Skeletal muscle tissue (tissue), 4 donors: ENCODE results near the gene GPR31. TPM values are rescaled to one million over a fixed set of nuclear protein-coding genes. Genes with fewer than 3 reads are reported as not detected.
"Not testable (repeated sequence)": the region's sequence is repeated elsewhere in the genome, so short reads cannot be mapped to it uniquely, and the experiment has no call there.

ENCODE experiments used
- H3K27ac ChIP-seq: one replicate; pipeline ENCODE4 v1.7.0; 2013; ENCODE audit warnings: mild to moderate bottlenecking, low read depth, low read length, inconsistent platforms
- H3K27me3 ChIP-seq, 3 donors: one replicate each; pipeline ENCODE4 v1.7.0; 2013; ENCODE audit warnings: low read length in 3 of 3; ENCODE audit not compliant: control insufficient read depth in 3 of 3, insufficient read depth in 3 of 3
- H3K36me3 ChIP-seq, 3 donors: one replicate each; pipeline ENCODE4 v1.7.0; 2013; ENCODE audit warnings: low read length in 3 of 3; ENCODE audit not compliant: control insufficient read depth in 3 of 3, insufficient read depth in 3 of 3
- H3K4me1 ChIP-seq, 3 donors: one replicate each; pipeline ENCODE4 v1.7.0; 2013; ENCODE audit warnings: low read length in 3 of 3, mild to moderate bottlenecking in 3 of 3; ENCODE audit not compliant: control insufficient read depth in 3 of 3, insufficient read depth in 3 of 3
- H3K4me3 ChIP-seq, 3 donors: one replicate each; pipeline ENCODE4 v1.7.0; 2013; ENCODE audit warnings: low read length in 3 of 3
- H3K9ac ChIP-seq, 3 donors: one replicate each; pipeline ENCODE4 v1.7.0; 2013; ENCODE audit warnings: low read length in 3 of 3, mild to moderate bottlenecking in 3 of 3, moderate library complexity in 2 of 3, low read depth in 1 of 3
- H3K9me3 ChIP-seq, 3 donors: one replicate each; pipeline ENCODE4 v1.7.0; 2013; ENCODE audit warnings: low read length in 3 of 3; ENCODE audit not compliant: control insufficient read depth in 3 of 3
- total RNA-seq: library from RNA; depleted of rRNA; stranded (reverse); fragments of >200 nt; gene quantifications from one replicate; pipeline ENCODE4 v1.2.3, GENCODE V29; 2014
- donor health status: Osteomylitis.

The GPR31 gene, protein sequence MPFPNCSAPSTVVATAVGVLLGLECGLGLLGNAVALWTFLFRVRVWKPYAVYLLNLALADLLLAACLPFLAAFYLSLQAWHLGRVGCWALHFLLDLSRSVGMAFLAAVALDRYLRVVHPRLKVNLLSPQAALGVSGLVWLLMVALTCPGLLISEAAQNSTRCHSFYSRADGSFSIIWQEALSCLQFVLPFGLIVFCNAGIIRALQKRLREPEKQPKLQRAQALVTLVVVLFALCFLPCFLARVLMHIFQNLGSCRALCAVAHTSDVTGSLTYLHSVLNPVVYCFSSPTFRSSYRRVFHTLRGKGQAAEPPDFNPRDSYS
- not detected for total RNA-seq

DNA sequence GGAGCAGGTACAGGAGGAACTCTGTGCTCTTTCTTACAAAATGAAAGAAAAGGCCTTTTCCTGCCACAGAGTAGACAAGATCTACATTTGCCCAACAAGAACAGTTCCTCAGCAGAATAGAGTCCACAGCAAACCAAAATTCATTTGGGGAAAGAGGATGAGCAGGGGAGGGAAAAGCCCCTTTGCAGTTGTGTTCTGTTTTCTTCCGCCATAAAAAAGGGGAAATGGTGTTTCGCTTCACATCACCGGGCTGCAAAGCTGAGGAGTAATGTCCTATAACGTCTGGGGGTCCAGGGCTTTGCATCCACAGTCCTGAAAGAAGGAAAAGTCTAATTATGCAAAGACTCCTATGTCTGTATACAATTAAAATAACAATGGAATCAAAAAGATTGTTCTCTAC lies at the start of gene GPR31:
Gene GPR31, minus strand, starts transcription at position 118 of the 400 bp plus-strand sequence. CDS start 149 bp downstream, outside the sequence.
- Histone ChIP-seq H3K9me3 (no peaks in the 10 kb centered on the region), H3K4me1 (peaks cover 0 to 3% (median 0%) of the 10 kb centered on the region in 3 donors), H3K27ac (no peak within 1 kb of the TSS), H3K4me3 (no peak within 1 kb of the TSS), H3K27me3 (peaks cover 7 to 14% (median 12%) of the 10 kb centered on the region in 3 donors), H3K9ac (no peak within 1 kb of the TSS), H3K36me3 (no peaks in the 10 kb centered on the region)

DNA sequence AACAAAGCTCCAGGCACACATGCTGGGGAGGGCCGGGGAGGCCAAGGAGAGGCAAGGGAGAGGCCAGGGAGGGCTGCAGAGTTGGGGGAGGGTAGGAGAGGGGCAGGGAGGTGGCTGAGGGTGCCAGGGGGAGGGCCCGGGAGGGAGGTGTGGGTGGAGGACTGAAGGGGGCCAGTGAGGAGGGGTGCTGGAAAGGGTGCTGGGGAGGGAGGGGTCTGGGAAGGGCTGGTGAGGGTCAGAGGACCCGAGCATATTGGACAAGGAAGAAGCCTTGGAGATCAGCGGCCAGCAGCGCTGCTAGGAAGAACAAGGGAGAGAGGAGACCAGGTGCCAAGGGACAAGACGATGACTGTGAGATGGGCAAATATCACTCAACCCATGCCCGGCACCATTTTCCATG lies 49.7 kb upstream of the GPR31 start:
- no peaks in the 10 kb centered on the region for H3K4me1 ChIP-seq
- no peaks in the 10 kb centered on the region for H3K9me3 ChIP-seq
- no peak overlapping the region for H3K4me3 ChIP-seq
- no peak overlapping the region for H3K27ac ChIP-seq
- peaks cover 10 to 21% (median 15%) of the 10 kb centered on the region in 3 donors for H3K27me3 ChIP-seq
- H3K9ac ChIP-seq, result no peak overlapping the region
- no peaks in the 10 kb centered on the region for H3K36me3 ChIP-seq

DNA sequence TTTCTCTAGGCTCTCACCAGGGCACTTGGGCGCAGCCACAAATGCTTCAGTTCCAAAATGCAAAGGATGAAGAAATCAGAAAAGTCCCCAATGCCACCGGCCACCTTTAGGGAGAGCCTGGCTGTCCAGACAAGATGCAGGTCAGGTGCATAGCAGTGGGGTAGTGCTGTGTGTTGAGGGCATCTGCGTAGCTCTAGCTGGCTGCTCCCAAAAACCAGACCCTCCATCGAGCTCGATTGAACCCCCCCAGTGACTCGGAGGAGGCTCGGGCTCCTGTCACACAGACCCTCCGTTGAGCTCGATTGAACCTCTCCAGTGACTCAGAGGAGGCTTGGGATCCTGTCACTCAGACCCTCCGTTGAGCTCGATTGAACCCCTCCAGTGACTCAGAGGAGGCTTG lies 47.5 kb upstream of the GPR31 start:
- H3K9ac ChIP-seq, H3K4me1 ChIP-seq, H3K9me3 ChIP-seq, H3K27ac ChIP-seq, H3K36me3 ChIP-seq, H3K4me3 ChIP-seq: not testable (repeated sequence)
- H3K27me3 ChIP-seq, result peaks cover 10 to 22% (median 17%) of the 10 kb centered on the region in 3 donors

DNA sequence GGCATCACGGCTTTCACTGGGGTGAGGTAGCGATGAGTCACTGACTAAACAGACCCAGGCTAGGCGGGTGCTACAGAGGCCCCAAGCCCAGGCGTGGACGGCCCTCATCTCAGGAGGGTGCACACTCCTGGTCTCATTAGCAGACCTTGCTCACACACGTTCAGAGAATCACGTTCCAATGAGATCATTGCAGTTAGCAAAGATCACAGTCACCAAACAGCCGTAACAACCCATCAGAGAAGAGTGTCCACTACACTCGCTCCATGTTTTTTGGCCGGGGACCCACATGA lies 46.2 kb upstream of the GPR31 start:
- not testable (repeated sequence) for H3K9ac ChIP-seq, H3K27ac ChIP-seq, H3K9me3 ChIP-seq, H3K4me3 ChIP-seq, H3K36me3 ChIP-seq, H3K4me1 ChIP-seq
- H3K27me3 ChIP-seq, result peaks cover 6 to 21% (median 14%) of the 10 kb centered on the region in 3 donors

DNA sequence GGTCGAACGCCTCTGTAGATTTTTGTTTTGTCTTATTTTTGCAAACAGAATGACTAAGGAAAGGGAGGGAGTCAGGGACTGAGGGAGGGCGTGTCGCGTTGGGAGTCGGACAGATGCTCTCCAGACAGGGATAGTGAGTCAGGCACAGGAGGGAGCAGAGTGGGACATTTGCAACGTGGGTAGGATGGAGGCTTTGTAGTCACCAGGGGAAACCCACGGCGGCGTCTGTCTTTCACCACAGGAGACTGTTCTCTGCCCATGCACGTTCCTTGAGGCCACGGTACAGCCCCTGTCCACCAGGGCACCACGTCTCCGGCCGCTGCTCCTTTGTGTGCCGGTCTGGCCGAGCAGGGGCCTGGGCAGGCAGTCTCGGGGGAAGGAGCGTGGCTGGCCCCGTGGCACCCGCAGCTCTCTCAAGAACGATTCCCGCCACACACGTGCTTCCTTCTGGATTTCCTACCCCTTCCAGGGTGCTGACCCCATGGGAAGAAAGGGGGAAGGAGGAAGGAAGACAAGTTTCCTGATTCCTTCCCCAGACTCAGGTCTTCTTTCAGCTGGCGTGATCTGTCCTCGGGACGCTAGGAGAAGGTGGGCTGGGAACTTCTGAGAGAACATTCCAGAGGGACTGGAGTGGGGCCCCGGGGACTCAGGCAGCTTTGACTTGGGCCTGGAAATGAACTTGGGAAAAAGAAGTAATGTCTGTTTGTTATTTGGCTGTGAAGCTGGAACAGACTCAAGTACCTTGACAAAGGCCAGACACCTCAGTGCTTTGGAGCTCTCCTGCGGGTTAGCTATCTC lies 45.7 kb upstream of the GPR31 start:
- not testable (repeated sequence) for H3K4me3 ChIP-seq, H3K9me3 ChIP-seq, H3K4me1 ChIP-seq, H3K27ac ChIP-seq, H3K9ac ChIP-seq, H3K36me3 ChIP-seq
- H3K27me3 ChIP-seq, result peaks cover 3 to 19% (median 13%) of the 10 kb centered on the region in 3 donors

DNA sequence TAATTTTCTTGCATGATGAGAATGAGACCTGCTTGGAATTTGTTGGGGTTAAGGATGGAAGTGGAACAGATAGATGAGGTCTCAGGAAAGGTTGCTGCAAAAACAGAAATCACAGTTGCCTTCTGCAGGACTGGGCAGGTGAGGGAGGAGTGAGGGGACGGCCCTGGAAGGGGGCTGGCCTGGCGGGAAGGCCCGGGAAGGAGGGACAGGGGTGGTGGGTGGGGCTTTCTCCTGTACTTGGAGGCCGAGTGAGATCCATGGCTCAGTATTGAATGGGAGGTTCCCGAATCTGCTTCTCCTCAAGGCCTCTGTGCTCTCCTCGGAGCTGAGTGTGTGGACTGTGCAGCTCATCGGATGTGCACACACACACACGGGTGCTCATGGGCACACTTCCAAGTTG lies 44.8 kb upstream of the GPR31 start:
- H3K27me3 ChIP-seq, result peaks cover 3 to 19% (median 19%) of the 10 kb centered on the region in 3 donors
- not testable (repeated sequence) for H3K9me3 ChIP-seq, H3K9ac ChIP-seq, H3K36me3 ChIP-seq, H3K27ac ChIP-seq, H3K4me1 ChIP-seq, H3K4me3 ChIP-seq

DNA sequence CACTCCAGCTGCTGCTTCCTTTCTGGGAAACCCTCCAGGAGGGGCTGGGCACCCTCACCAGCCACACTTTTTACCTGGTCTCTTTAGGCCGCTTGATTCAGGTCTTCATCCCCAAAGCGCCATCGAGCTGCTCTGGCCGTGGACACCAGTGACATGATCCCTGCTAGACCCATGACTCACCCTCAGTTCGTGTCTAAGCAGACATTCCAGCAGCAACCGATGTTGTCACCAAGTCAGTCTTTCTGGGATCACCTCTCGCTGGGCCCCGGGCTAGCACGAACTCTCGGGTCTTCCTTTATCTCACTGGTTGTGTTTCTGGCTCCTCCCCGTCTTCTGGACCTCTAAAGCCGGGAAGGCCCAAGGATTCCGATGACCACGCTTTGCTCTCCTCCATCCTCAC lies 43.0 kb upstream of the GPR31 start:
- Histone ChIP-seq H3K36me3 (no peaks in the 10 kb centered on the region), H3K4me1 (no peaks in the 10 kb centered on the region), H3K9ac (no peak overlapping the region), H3K27me3 (peaks cover 0 to 19% (median 13%) of the 10 kb centered on the region in 3 donors), H3K4me3 (no peak overlapping the region), H3K27ac (no peak overlapping the region), H3K9me3 (no peaks in the 10 kb centered on the region)

DNA sequence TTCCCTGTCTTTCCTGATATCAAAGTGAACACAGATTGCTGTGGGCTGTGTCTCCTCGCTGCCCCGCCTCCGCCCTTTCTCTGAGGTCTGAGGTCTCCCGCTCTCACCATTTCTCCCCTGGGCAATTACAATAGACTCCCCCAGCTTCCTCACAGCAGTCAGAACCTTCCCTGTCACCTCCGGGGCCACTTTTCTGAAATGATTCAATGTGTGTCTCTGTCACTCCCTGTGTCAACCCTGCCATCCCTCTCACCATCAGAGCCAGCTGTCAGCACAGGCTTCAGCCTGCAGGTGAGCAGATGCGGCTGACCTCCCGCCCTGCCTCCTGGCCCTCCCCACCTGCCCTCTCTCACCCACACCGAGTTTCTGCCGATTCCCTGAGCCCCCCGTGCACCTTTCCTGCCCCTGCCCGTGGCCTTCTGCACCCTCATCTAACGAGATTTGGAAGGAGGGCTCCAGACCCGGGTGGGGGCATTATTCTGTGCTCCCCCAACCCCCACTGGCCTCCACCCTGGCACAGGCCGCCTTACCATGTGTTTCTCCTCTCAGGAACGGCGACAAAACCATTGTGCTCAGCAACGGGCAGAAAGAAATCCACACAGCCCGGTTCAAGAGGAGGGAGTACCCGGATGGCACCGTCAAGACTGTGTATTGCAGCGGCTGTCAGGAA lies 38.3 kb upstream of the GPR31 start:
- H3K9me3 ChIP-seq, H3K9ac ChIP-seq, H3K4me1 ChIP-seq, H3K27ac ChIP-seq, H3K36me3 ChIP-seq, H3K4me3 ChIP-seq: not testable (repeated sequence)
- H3K27me3 ChIP-seq, result peaks cover 0 to 13% (median 10%) of the 10 kb centered on the region in 3 donors

DNA sequence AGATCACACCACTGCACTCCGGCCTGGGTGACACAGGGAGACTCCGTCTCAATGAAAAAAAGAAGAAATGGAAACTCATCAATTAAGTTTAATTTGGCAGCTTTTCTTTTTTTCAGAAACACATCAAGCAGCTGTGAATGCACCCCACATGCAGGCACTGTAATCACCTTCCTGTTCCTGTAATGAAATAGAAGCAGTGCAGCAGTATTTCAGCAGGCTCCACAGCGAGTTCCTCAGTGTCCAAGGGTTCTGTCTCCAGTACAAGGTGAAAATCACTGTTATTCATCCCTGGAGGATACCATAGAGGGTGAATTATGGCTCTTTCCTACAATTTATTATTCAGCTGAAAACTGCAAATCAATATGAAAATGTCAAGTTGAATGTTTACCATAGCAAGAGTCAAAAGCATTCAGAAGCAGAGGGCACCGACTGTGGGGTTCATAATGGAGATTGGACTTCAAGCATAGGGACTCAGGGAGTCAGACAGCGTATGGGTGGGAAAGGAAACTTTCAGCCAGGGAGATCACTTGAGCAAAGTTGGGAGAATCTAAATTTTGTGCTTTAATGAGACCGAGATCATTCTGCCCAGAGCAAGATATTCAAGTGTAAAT lies 35.8 kb upstream of the GPR31 start:
- H3K9ac ChIP-seq, H3K27me3 ChIP-seq, H3K36me3 ChIP-seq, H3K27ac ChIP-seq, H3K4me3 ChIP-seq, H3K9me3 ChIP-seq, H3K4me1 ChIP-seq: not testable (repeated sequence)
